HEK293 (cell line): Measurements from ENCODE around the gene SMTNL2.

ENCODE experiments used
- CTCF ChIA-PET: fragments of 350-600 bp; formaldehyde crosslinking; extraction: SDS; loops from one replicate; lab custom pipeline; 2021; ENCODE audit warnings: antibody characterized with exemption; lab: Yijun Ruan, JAX
- POLR2A ChIA-PET: fragments of 300-600 bp; formaldehyde crosslinking; extraction: SDS; loops from one replicate; lab custom pipeline; 2020; ENCODE audit warnings: antibody characterized with exemption, inconsistent platforms; lab: Yijun Ruan, JAX
- H3K27ac ChIP-seq: fragments of 200-500 bp; sonication (Bioruptor generic); 2 replicates; pipeline ENCODE4 v1.5.1; 2014; ENCODE audit warnings: low read depth, low read length, control low read depth, inconsistent platforms; ENCODE audit errors: extremely low read depth
- H3K36me3 ChIP-seq, 2 experiments: fragments of 200-500 bp in 1 of 2; sonication (Bioruptor generic) in 1 of 2; 1 replicate in 1 of 2; 2 replicates in 1 of 2; pipeline ENCODE4 v1.5.1; 2014 to 2017; ENCODE audit warnings: inconsistent platforms in 2 of 2, low read length in 2 of 2; ENCODE audit not compliant: control insufficient read depth in 2 of 2, insufficient read depth in 1 of 2
- H3K4me1 ChIP-seq: fragments of 200-500 bp; sonication (Bioruptor generic); 2 replicates; pipeline ENCODE4 v1.5.1; 2014; ENCODE audit warnings: mild to moderate bottlenecking, low read length, inconsistent platforms; ENCODE audit not compliant: control insufficient read depth, insufficient read depth
- H3K4me3 ChIP-seq: 2 replicates; pipeline ENCODE4 v1.5.1; 2011; ENCODE audit warnings: low read depth, mild to moderate bottlenecking, control low read depth, low read length, moderate library complexity
- H3K9me3 ChIP-seq: fragments of 200-500 bp; sonication (Bioruptor generic); 2 replicates; pipeline ENCODE4 v1.5.1; 2014; ENCODE audit warnings: low read depth, low read length, inconsistent platforms; ENCODE audit not compliant: control insufficient read depth, insufficient read depth
- GLIS2 ChIP-seq: fragments of 450-650 bp; formaldehyde crosslinking; IDR thresholded peaks from 2 replicates; pipeline ENCODE4 v1.5.1; 2016; ENCODE audit warnings: missing biosample characterization, missing genetic modification characterization
- HIC1 ChIP-seq: fragments of 450-650 bp; formaldehyde crosslinking; IDR thresholded peaks from 2 replicates; pipeline ENCODE4 v1.5.1; 2016; ENCODE audit warnings: missing biosample characterization, missing genetic modification characterization
- IKZF3 ChIP-seq: fragments of 450-650 bp; IDR thresholded peaks from 2 replicates; pipeline ENCODE4 v1.5.0; 2018; ENCODE audit warnings: missing biosample characterization, mild to moderate bottlenecking, missing genetic modification characterization, moderate library complexity
- KLF9 ChIP-seq: fragments of 450-650 bp; formaldehyde crosslinking; IDR thresholded peaks from 2 replicates; pipeline ENCODE4 v1.5.1; 2016; ENCODE audit warnings: missing biosample characterization, missing genetic modification characterization, low read depth
- PATZ1 ChIP-seq: fragments of 450-650 bp; formaldehyde crosslinking; IDR thresholded peaks from 2 replicates; pipeline ENCODE4 v1.5.1; 2016; ENCODE audit warnings: missing biosample characterization, missing genetic modification characterization
- REST ChIP-seq: fragments of 450-650 bp; formaldehyde crosslinking; IDR thresholded peaks from 2 replicates; pipeline ENCODE4 v1.5.1; 2016; ENCODE audit warnings: missing biosample characterization, missing genetic modification characterization
- WT1 ChIP-seq: fragments of 450-650 bp; formaldehyde crosslinking; IDR thresholded peaks from 2 replicates; pipeline ENCODE4 v1.5.1; 2016; ENCODE audit warnings: missing biosample characterization, missing genetic modification characterization
- ZBTB10 ChIP-seq: fragments of 450-650 bp; formaldehyde crosslinking; IDR thresholded peaks from 2 replicates; pipeline ENCODE4 v1.5.1; 2016; ENCODE audit warnings: missing biosample characterization, missing genetic modification characterization
- ZBTB20 ChIP-seq: fragments of 450-650 bp; formaldehyde crosslinking; IDR thresholded peaks from 2 replicates; pipeline ENCODE4 v1.5.1; 2016; ENCODE audit warnings: missing biosample characterization, missing genetic modification characterization
- ZBTB21 ChIP-seq: fragments of 450-650 bp; formaldehyde crosslinking; IDR thresholded peaks from 2 replicates; pipeline ENCODE4 v1.5.1; 2017; ENCODE audit warnings: missing biosample characterization, missing genetic modification characterization
- ZBTB7A ChIP-seq: fragments of 450-650 bp; formaldehyde crosslinking; IDR thresholded peaks from 2 replicates; pipeline ENCODE4 v1.5.1; 2016; ENCODE audit warnings: low read depth, missing biosample characterization, missing genetic modification characterization
- ZNF157 ChIP-seq: fragments of 450-650 bp; formaldehyde crosslinking; IDR thresholded peaks from 2 replicates; pipeline ENCODE4 v1.5.1; 2016; ENCODE audit warnings: missing biosample characterization, missing genetic modification characterization
- ZNF274 ChIP-seq, 2 experiments: fragments of 200-500 bp in 1 of 2; fragments of 450-650 bp in 1 of 2; sonication (Bioruptor generic) in 1 of 2; formaldehyde crosslinking in 1 of 2; IDR thresholded peaks; 2 replicates each; pipeline versions ENCODE4 v1.5.1 to v1.6.1; 2014 to 2016; ENCODE audit warnings: borderline replicate concordance in 1 of 2, inconsistent platforms in 1 of 2, low read length in 1 of 2, missing biosample characterization in 1 of 2, missing genetic modification characterization in 1 of 2
- ZNF488 ChIP-seq: fragments of 450-650 bp; formaldehyde crosslinking; IDR thresholded peaks from 2 replicates; pipeline ENCODE4 v1.5.1; 2016; ENCODE audit warnings: missing biosample characterization, missing genetic modification characterization
- ZNF670 ChIP-seq: fragments of 450-650 bp; formaldehyde crosslinking; IDR thresholded peaks from 2 replicates; pipeline ENCODE4 v1.5.1; 2016; ENCODE audit warnings: missing biosample characterization, missing genetic modification characterization, low read depth
- ZNF792 ChIP-seq: fragments of 450-650 bp; formaldehyde crosslinking; IDR thresholded peaks from 2 replicates; pipeline ENCODE4 v1.5.1; 2016; ENCODE audit warnings: missing biosample characterization, missing genetic modification characterization

Gene SMTNL2

GRCh38 chr17:4538236-4539002, 45.9 kb upstream of the SMTNL2 start:
- Histone ChIP-seq H3K4me3 (no peak overlapping the region), H3K36me3 (peaks cover 0 to 65% of the 10 kb centered on the region in 2 experiments; a peak in 2 of 3 replicates), H3K9me3 (no peaks in the 10 kb centered on the region), H3K27ac (no peak overlapping the region), H3K4me1 (no peaks in the 10 kb centered on the region)
- no peak for TF ChIP-seq ZNF488 (tag by site-specific recombination)
- peak; percentile 35; the same call in 1 of the 2 replicates for TF ChIP-seq PATZ1 (tag by site-specific recombination)
- peak; percentile 41; the same call in 1 of the 2 replicates for TF ChIP-seq GLIS2 (tag by site-specific recombination)
- TF ChIP-seq ZNF670 (tag by site-specific recombination) = no peak
- ChIA-PET CTCF (interaction anchor here (0.6 to 1.1 kb wide), 5 partner anchors 10 to 375 kb away, joined by 3 to 4 read pairs (median 3); no protein-coding TSS in a partner anchor), POLR2A (interaction anchor here (0.6 to 1.8 kb wide), 7 partner anchors 7 to 388 kb away, joined by 3 to 9 read pairs (median 4); partner anchors contain the start of gene MYBBP1A)

GRCh38 chr17:4539025-4539424, 45.3 kb upstream of the SMTNL2 start:
- no peak overlapping the region for H3K27ac ChIP-seq
- TF ChIP-seq IKZF3 (tag by site-specific recombination) = no peak
- no peak for TF ChIP-seq REST (tag by site-specific recombination)
- no peak for TF ChIP-seq ZBTB20 (tag by site-specific recombination)
- no peak for TF ChIP-seq ZBTB7A (tag by site-specific recombination)
- no peak for TF ChIP-seq ZBTB10 (tag by site-specific recombination)
- no peak for TF ChIP-seq HIC1 (tag by site-specific recombination)
- no peak for TF ChIP-seq ZNF157 (tag by site-specific recombination)
- no peak for TF ChIP-seq ZNF274 (IDR thresholded peaks at IDR 0.05; ENCODE audit: low read length)
- TF ChIP-seq ZNF274 (tag by site-specific recombination; IDR thresholded peaks at IDR 0.05; ENCODE audit: borderline replicate concordance) = no peak
- no peak for TF ChIP-seq ZNF670 (tag by site-specific recombination)
- no peak for TF ChIP-seq KLF9
- no peak for TF ChIP-seq ZNF792 (tag by site-specific recombination)
- no peak for TF ChIP-seq ZBTB21
- no peak for TF ChIP-seq WT1 (tag by site-specific recombination)
- TF ChIP-seq, all 188 proteins: peak for 0
- peaks cover 0 to 71% of the 10 kb centered on the region in 2 experiments; a peak in 2 of 3 replicates for H3K36me3 ChIP-seq
- CTCF ChIA-PET = interaction anchor here (0.6 to 1.1 kb wide), 3 partner anchors 12 to 121 kb away, joined by 3 to 4 read pairs (median 3); no protein-coding TSS in a partner anchor
- POLR2A ChIA-PET = interaction anchor here (0.6 to 1.8 kb wide), 4 partner anchors 13 to 387 kb away, joined by 3 to 9 read pairs (median 5); partner anchors contain the start of gene MYBBP1A
- no peak overlapping the region for H3K4me3 ChIP-seq
- no peaks in the 10 kb centered on the region for H3K4me1 ChIP-seq
- no peaks in the 10 kb centered on the region for H3K9me3 ChIP-seq
